Type B pancreatic cell (in vitro differentiated cells): Measurements from ENCODE around the gene CAP2. TPM values are rescaled to one million over a fixed set of nuclear protein-coding genes. Genes with fewer than 3 reads are reported as not detected.

Experiments used
- DNase-seq: peaks from one replicate; pipeline ENCODE4 v3.0.0; 2021; ENCODE audit warnings: mixed read lengths; ENCODE audit not compliant: unreplicated experiment; ENCODE audit errors: extremely low spot score
- H3K27ac Mint-ChIP-seq: 2 replicates; pipeline ENCODE4 v1.8.0; 2021; ENCODE audit warnings: mild to moderate bottlenecking, mixed read lengths
- H3K27me3 Mint-ChIP-seq: 2 replicates; pipeline ENCODE4 v1.8.0; 2021; ENCODE audit warnings: mixed read lengths
- H3K36me3 Mint-ChIP-seq: 2 replicates; pipeline ENCODE4 v1.8.0; 2021; ENCODE audit warnings: mixed read lengths
- H3K4me1 Mint-ChIP-seq: one replicate; pipeline ENCODE4 v1.8.0; 2021; ENCODE audit warnings: mixed read lengths; ENCODE audit not compliant: unreplicated experiment
- H3K4me3 Mint-ChIP-seq: 2 replicates; pipeline ENCODE4 v1.8.0; 2021; ENCODE audit warnings: mild to moderate bottlenecking, mixed read lengths
- H3K9me3 Mint-ChIP-seq: 2 replicates; pipeline ENCODE4 v1.8.0; 2021; ENCODE audit warnings: mixed read lengths
- total RNA-seq: library from RNA; stranded (reverse); gene quantifications from 2 replicates; pipeline ENCODE4 v1.2.1, GENCODE V29; 2021; ENCODE audit warnings: low replicate concordance
- TF ChIP-seq, protein P1 (sequence below): fragments of 200-600 bp; sonication (generic); conservative IDR thresholded peaks from 2 replicates; pipeline ENCODE4 v1.5.0; 2021; ENCODE audit warnings: antibody characterized with exemption, mild to moderate bottlenecking

Gene CAP2
- total RNA-seq, 1 donor from 2014 or later = 9.3 TPM

DNA sequence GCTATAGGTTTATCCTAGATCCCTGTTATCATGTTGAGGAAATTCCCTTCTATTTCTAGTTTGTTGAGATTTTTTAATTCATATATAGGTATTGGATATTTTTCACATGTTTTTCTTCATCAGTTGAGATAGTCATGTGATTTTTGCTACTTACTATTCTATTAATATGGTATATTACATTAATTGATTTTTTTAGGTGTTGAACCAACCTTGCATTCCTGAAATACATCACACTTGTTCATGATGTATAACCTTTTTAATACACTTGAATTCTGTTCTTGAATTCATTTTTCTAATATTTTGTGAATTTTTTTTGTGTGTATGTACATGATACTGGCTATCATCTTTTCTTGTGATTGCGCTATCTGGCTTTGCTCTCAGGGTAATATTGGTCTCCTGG, 25.5 kb upstream of the CAP2 start:
- H3K36me3 Mint-ChIP-seq = no peaks in the 10 kb centered on the region
- H3K27ac Mint-ChIP-seq = no peak overlapping the region
- TF ChIP-seq, protein P1, sequence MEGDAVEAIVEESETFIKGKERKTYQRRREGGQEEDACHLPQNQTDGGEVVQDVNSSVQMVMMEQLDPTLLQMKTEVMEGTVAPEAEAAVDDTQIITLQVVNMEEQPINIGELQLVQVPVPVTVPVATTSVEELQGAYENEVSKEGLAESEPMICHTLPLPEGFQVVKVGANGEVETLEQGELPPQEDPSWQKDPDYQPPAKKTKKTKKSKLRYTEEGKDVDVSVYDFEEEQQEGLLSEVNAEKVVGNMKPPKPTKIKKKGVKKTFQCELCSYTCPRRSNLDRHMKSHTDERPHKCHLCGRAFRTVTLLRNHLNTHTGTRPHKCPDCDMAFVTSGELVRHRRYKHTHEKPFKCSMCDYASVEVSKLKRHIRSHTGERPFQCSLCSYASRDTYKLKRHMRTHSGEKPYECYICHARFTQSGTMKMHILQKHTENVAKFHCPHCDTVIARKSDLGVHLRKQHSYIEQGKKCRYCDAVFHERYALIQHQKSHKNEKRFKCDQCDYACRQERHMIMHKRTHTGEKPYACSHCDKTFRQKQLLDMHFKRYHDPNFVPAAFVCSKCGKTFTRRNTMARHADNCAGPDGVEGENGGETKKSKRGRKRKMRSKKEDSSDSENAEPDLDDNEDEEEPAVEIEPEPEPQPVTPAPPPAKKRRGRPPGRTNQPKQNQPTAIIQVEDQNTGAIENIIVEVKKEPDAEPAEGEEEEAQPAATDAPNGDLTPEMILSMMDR = no peak
- no peak overlapping the region for H3K4me3 Mint-ChIP-seq
- peaks cover 8% of the 10 kb centered on the region for H3K9me3 Mint-ChIP-seq
- DNase-seq = no peak
- H3K4me1 Mint-ChIP-seq = no peaks in the 10 kb centered on the region
- H3K27me3 Mint-ChIP-seq = no peaks in the 10 kb centered on the region

DNA sequence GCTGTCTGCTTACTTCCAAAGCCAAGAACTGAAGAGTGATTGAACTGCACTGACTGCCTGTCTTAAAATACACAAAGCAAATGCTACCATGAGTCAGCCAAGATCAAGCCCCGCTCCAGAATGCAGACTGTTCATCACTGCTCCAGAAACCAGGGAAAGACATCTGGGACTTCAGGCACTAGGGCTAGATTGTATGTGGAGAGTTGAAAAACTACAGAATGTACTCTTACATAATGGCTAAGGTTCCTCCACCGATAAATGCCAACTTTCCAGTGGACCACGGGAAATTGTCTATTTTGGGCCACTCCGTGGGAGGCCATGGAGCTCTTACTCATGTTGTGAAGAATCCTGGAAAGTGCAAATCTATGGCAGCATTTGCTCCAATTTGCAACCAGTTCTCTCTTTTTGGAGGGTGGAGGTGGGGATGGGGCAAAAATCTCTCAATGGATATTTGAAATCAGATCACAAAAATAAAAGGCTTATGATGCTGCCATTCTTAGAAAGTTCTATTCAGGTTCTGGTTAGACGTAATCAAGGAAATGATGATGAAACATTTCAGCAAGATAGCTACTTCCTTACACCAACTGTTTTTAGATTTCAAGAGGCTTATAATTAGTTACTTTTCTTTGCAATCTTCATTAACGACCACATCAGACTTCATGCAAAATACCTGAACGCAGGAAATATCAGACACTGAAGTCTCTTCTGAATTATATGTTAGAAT, 11.8 kb upstream of the CAP2 start:
- TF ChIP-seq, protein P1 = no peak
- Mint-ChIP-seq H3K27me3 (no peaks in the 10 kb centered on the region), H3K27ac (no peak overlapping the region), H3K36me3 (no peaks in the 10 kb centered on the region), H3K4me1 (peaks cover 5% of the 10 kb centered on the region), H3K4me3 (no peak overlapping the region), H3K9me3 (no peaks in the 10 kb centered on the region)
- no peak for DNase-seq

DNA sequence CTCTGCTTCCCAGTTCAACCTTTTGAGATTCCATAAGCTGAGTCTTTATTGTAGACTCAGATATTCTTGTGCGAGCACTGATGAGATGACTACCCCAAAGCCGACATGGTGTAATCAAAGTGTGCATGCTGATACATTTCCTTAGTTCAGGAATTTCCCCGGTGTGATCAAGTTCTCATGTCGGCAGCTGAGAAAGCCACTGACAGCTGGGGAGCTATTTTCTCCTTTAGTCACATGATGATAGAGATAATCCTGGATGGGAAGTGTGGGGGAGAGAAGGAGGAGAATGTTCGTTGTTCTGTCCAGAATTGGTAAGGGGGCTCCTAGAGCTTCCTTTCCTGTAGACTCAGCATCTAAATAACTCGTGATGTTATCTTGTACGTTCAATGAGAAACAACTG, 7.7 kb upstream of the CAP2 start:
- peaks cover 3% of the 10 kb centered on the region for H3K36me3 Mint-ChIP-seq

DNA sequence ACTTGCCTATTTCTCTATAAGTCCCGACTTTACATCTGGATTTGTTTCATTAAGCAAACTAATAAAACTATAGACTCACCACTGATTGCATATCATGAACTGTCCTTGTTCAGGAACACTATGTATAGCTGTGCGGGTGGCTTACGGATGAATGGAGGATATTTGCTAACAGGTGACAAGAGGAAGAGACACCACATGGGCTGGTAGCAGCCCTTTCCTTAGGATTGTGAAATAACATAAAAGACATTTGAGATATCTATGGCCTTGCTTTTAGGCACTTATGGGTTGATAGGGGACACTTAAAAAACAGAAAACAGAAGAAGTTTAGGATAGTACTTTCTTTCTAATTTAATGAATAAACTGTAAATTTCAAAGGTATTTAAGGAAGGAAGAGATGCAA, 5.0 kb upstream of the CAP2 start:
- Mint-ChIP-seq H3K4me1 (peaks cover 10% of the 10 kb centered on the region), H3K9me3 (peaks cover 5% of the 10 kb centered on the region), H3K4me3 (no peak overlapping the region), H3K27me3 (no peaks in the 10 kb centered on the region), H3K36me3 (peaks cover 3% of the 10 kb centered on the region), H3K27ac (no peak overlapping the region)
- no peak for DNase-seq
- TF ChIP-seq, protein P1 = no peak

More for the DNA sequence above, 7.7 kb upstream of the CAP2 start:
- no peak for DNase-seq
- peaks cover 5% of the 10 kb centered on the region for H3K9me3 Mint-ChIP-seq
- H3K27ac Mint-ChIP-seq = no peak overlapping the region
- H3K4me3 Mint-ChIP-seq = no peak overlapping the region
- H3K27me3 Mint-ChIP-seq = no peaks in the 10 kb centered on the region
- peaks cover 5% of the 10 kb centered on the region for H3K4me1 Mint-ChIP-seq
- TF ChIP-seq, protein P1 = no peak

DNA sequence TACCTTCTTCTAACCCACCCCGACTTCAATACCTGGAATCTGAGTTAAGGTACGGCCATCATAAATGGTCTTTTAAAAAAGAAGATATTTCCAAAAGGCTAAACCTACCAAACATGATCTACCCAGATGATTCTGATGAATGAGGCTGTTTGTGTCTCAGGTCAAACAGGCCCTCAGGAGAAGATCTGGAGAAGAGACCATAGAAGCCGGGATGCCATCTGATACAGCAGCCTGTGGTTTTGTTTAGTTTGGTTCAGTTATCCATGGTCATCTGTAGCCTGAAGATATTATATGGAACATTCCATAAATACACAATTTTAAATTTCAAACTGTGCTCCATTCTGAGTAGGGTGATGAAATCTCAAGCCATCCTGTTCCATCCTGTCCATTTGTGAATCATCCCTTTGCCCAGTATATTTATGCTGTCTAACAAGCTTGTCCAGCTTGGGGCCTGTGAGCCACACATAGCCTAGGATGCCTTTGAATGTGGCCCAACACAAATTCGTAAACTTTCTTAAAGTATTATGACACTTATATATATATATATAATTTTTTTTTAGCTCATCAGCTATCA, 4.0 kb upstream of the CAP2 start:
- no peak for DNase-seq
- Mint-ChIP-seq H3K4me3 (no peak overlapping the region), H3K27ac (peak overlapping the region; percentile 37), H3K4me1 (peaks cover 14% of the 10 kb centered on the region), H3K36me3 (peaks cover 4% of the 10 kb centered on the region), H3K9me3 (peaks cover 5% of the 10 kb centered on the region), H3K27me3 (no peaks in the 10 kb centered on the region)
- TF ChIP-seq, protein P1 = no peak
